ENCODE measurements around the gene CENPT.

DNA sequence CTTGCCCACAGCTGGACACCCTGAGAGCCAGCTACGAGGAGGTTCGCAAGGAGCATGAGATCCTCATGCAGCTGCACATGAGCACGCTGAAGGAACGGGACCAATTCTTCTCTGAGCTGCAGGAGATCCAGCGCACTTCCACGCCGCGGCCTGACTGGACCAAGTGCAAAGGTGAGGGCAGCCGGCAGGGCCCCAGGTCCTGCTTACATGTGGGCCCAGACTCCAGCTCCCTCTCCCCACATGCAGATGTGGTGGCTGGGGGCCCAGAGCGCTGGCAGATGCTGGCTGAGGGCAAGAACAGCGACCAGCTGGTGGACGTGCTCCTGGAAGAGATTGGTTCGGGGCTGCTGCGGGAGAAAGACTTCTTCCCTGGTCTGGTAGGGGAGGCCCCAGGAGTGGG lies 21.6 kb downstream of the CENPT start:
- TF ChIP-seq CTCF (conservative IDR thresholded peaks at IDR 0.05; ENCODE audit: low read length) (no peak), EZH2phosphoT487 (IDR thresholded peaks at IDR 0.05; ENCODE audit: borderline replicate concordance, low read depth, low read length) (no peak)
